LoVo (cell line): Measurements from ENCODE around the gene OR4D9.

ENCODE experiments used
- DNase-seq: peaks from one replicate; pipeline ENCODE4 v3.0.0-alpha.2; 2016; ENCODE audit warnings: low spot score

Gene OR4D9

GRCh38 chr11:59550842-59551658 lies 39.7 kb downstream of the OR4D9 start:
- DNase-seq: peak; percentile 85

GRCh38 chr11:59551659-59552521 lies 40.6 kb downstream of the OR4D9 start:
- DNase-seq: peak; percentile 64

GRCh38 chr11:59552844-59553243 lies 41.5 kb downstream of the OR4D9 start:
- DNase-seq: no peak

GRCh38 chr11:59553323-59553722 lies 42.0 kb downstream of the OR4D9 start:
- no peak for DNase-seq

- DNase-seq: no peak
Measured at GRCh38 chr11:59555601-59556114, 44.3 kb downstream of the OR4D9 start.

GRCh38 chr11:59556115-59556916 lies 45.0 kb downstream of the OR4D9 start:
- DNase-seq: peak; percentile 46

GRCh38 chr11:59556917-59557348 lies 45.6 kb downstream of the OR4D9 start:
- no peak for DNase-seq

- DNase-seq: no peak
Measured at GRCh38 chr11:59558270-59558643, 46.9 kb downstream of the OR4D9 start.

- DNase-seq: no peak
Measured at GRCh38 chr11:59559886-59560285, 48.5 kb downstream of the OR4D9 start.

GRCh38 chr11:59560290-59560701 lies 49.0 kb downstream of the OR4D9 start:
- peak; percentile 52 for DNase-seq

- DNase-seq: peak; percentile 88
Measured at GRCh38 chr11:59560702-59561473, 49.5 kb downstream of the OR4D9 start.

GRCh38 chr11:59562292-59562691 lies 51.0 kb downstream of the OR4D9 start:
- DNase-seq: no peak
